NCI-H748 treated with DMSO at 0.1 percent for 48 hours (cell line): ENCODE data around the gene NPIPA1.
"Not testable (repeated sequence)": the region's sequence is repeated elsewhere in the genome, so short reads cannot be mapped to it uniquely, and the experiment has no call there.

Experiments used
- DNase-seq: peaks from one replicate; lab custom pipeline; 2025; lab: John Stamatoyannopoulos, UW

Gene NPIPA1

GRCh38 chr16:14978281-14978680 is 41.0 kb downstream of the NPIPA1 start:
- not testable (repeated sequence) for DNase-seq

- not testable (repeated sequence) for DNase-seq
These were observed 41.7 kb downstream of the NPIPA1 start for GRCh38 chr16:14978908-14979307.

GRCh38 chr16:14981234-14981633 is 44.0 kb downstream of the NPIPA1 start:
- DNase-seq = not testable (repeated sequence)

DNA sequence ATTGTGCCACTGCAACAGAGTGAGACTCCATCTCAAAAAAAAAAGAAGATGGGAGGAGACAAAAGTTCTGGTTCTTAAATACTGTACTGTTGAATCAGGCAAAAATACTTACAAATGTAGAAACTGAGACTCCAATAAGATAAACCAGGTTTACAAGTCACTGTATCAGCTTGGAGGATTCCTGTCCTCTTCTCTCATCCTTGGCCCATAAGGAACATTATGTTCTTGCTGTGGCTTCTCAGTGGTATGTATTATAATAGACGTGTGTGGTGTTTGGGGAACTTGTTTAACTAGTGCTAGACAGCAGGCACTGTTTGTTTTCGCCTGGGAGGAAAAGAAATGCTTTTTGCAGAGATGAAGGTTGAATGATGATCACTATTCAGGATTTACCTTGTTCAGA is 45.3 kb downstream of the NPIPA1 start:
- DNase-seq = not testable (repeated sequence)

GRCh38 chr16:14988092-14988491 is 50.8 kb downstream of the NPIPA1 start:
- not testable (repeated sequence) for DNase-seq

DNA sequence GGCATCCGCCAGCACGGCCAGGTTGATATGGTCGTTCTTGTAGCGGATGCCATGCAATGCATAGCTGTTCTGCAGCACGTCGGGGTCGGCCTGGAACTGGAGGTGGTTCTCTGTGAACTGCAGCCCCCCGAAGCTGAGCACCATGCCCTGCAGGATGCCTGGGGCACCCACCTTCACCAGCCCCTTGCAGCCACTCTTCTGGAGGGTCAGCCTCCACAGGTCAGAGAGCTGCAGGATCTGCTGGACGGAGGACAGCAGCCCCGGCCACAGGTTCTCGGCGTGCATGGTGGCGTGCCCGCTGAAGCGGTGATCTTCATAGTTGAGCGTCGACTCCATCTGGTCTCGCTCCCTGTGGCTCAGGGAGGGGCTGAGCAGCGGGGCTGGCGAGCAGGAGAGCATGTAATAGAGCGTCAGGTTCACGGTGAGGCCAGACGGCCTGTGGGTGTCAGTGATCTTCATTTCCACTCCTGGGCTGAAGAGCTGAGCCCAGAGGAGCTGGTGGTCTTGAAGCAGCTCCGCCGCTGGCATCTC is 51.5 kb downstream of the NPIPA1 start:
- not testable (repeated sequence) for DNase-seq

GRCh38 chr16:14989291-14990281 is 52.3 kb downstream of the NPIPA1 start:
- DNase-seq = not testable (repeated sequence)

GRCh38 chr16:14993277-14994151 is 56.3 kb downstream of the NPIPA1 start:
- DNase-seq = not testable (repeated sequence)

DNA sequence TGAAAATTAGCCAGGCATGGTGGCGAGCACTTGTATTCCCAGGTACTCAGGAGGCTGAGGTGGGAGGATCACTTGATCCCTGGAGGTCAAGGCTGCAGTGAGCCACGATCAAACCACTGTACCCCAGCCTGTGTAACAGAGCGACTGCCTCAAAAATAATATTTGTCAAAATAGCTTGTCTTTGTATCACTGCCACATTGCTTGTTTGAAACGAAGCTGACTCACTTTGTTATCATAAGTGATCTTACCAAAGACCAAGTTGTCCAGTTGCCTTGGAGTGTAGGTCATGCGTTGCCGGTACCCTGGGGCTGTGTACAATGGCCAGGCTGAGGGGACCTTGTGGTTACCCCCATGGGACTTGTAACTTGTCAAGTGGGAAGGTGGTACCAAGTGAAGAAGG is 59.5 kb downstream of the NPIPA1 start:
- DNase-seq = not testable (repeated sequence)

GRCh38 chr16:14998300-14998699 is 61.1 kb downstream of the NPIPA1 start:
- not testable (repeated sequence) for DNase-seq

- DNase-seq = not testable (repeated sequence)
These were observed 62.6 kb downstream of the NPIPA1 start for GRCh38 chr16:14999845-15000244.
